B cell (primary cell): ENCODE data around the gene LKAAEAR1. TPM values are rescaled to one million over a fixed set of nuclear protein-coding genes. Genes with fewer than 3 reads are reported as not detected.

Source experiments
- ATAC-seq: fragments of 200-7000 bp; cut with Tn5 transposase; one replicate; pipeline ENCODE4 v1.10.0; 2021; ENCODE audit warnings: low read depth, mild to moderate bottlenecking, moderate number of reproducible peaks, moderate library complexity
- CTCF ChIA-PET: fragments of 350-600 bp; sonication (Branson Sonifier 250); formaldehyde crosslinking; loops from one replicate; lab custom pipeline; 2021; ENCODE audit warnings: antibody characterized with exemption, inconsistent platforms; lab: Charles Lee
- POLR2A ChIA-PET: fragments of 350-600 bp; sonication (Branson Sonifier 250); formaldehyde crosslinking; loops from one replicate; lab custom pipeline; 2021; ENCODE audit warnings: antibody characterized with exemption; lab: Charles Lee
- DNase-seq: peaks from one replicate; pipeline ENCODE4 v3.0.0; 2013
- H2AFZ ChIP-seq: 2 replicates; pipeline ENCODE4 v1.6.1; 2012; ENCODE audit warnings: mild to moderate bottlenecking, low read depth, low read length; ENCODE audit not compliant: insufficient read depth, poor library complexity, severe bottlenecking
- H3K27ac ChIP-seq, 2 donors: 1 replicate in 1 of 2; 2 replicates in 1 of 2; pipeline ENCODE4 v1.5.1; 2012 to 2013; ENCODE audit warnings: low read length in 2 of 2, mild to moderate bottlenecking in 2 of 2, moderate library complexity in 1 of 2
- H3K27me3 ChIP-seq, 4 experiments: fragments of 200-600 bp in 1 of 4; sonication (generic) in 1 of 4; replicated peaks in 1 of 4; 1 replicate in 2 of 4; 2 replicates in 2 of 4; pipeline versions ENCODE4 v1.6.1 to v1.7.0; 2013 to 2016; ENCODE audit warnings: low read length in 3 of 4, mild to moderate bottlenecking in 2 of 4, mixed read lengths in 1 of 4, moderate library complexity in 1 of 4; ENCODE audit not compliant: insufficient read depth in 4 of 4, control insufficient read depth in 3 of 4; ENCODE audit errors: control extremely low read depth in 1 of 4
- H3K36me3 ChIP-seq, 2 experiments: replicated peaks in 1 of 2; 1 replicate in 1 of 2; 2 replicates in 1 of 2; pipeline versions ENCODE4 v1.6.1 to v1.7.1; 2013; ENCODE audit warnings: low read length in 1 of 2; ENCODE audit not compliant: insufficient read depth in 2 of 2, control insufficient read depth in 1 of 2; ENCODE audit errors: control extremely low read depth in 1 of 2, extremely low read depth in 1 of 2
- H3K4me1 ChIP-seq, 2 donors: fragments of 200-600 bp in 1 of 2; sonication (generic) in 1 of 2; 1 replicate in 1 of 2; 2 replicates in 1 of 2; pipeline versions ENCODE4 v1.5.1 to v1.6.1; 2013 to 2017; ENCODE audit warnings: low read length in 2 of 2; ENCODE audit not compliant: control insufficient read depth in 2 of 2, insufficient read depth in 2 of 2
- H3K4me2 ChIP-seq: replicated peaks from 2 replicates; pipeline ENCODE3; 2012; ENCODE audit warnings: mild to moderate bottlenecking, low read depth, low read length; ENCODE audit not compliant: poor library complexity, severe bottlenecking
- H3K4me3 ChIP-seq, 5 experiments: fragments of 200-600 bp in 1 of 5; sonication (generic) in 1 of 5; 1 replicate in 3 of 5; 2 replicates in 2 of 5; pipeline versions ENCODE4 v1.5.1 to v1.7.0; 2011 to 2016; ENCODE audit warnings: low read length in 4 of 5, mild to moderate bottlenecking in 4 of 5, low read depth in 2 of 5, control low read depth in 1 of 5, moderate library complexity in 1 of 5; ENCODE audit not compliant: insufficient read depth in 1 of 5; ENCODE audit errors: control extremely low read depth in 1 of 5, extremely low read depth in 1 of 5
- H3K79me2 ChIP-seq: fragments of 200-600 bp; sonication (generic); one replicate; pipeline ENCODE4 v1.6.0; 2016; ENCODE audit warnings: low read length; ENCODE audit not compliant: control insufficient read depth, insufficient read depth
- H3K9ac ChIP-seq: fragments of 200-600 bp; sonication (generic); 2 replicates; pipeline ENCODE4 v1.6.1; 2017; ENCODE audit warnings: mild to moderate bottlenecking, low read length, moderate library complexity
- H3K9me3 ChIP-seq, 3 donors: one replicate each; pipeline versions ENCODE4 v1.6.1 to v1.7.1; 2013; ENCODE audit warnings: low read length in 2 of 3; ENCODE audit not compliant: control insufficient read depth in 2 of 3, insufficient read depth in 1 of 3; ENCODE audit errors: control extremely low read depth in 1 of 3
- H4K20me1 ChIP-seq: 2 replicates; pipeline ENCODE4 v1.6.0; 2012; ENCODE audit warnings: mild to moderate bottlenecking, low read length; ENCODE audit not compliant: insufficient read depth, control insufficient read depth, poor library complexity, severe bottlenecking
- H3K27ac Mint-ChIP-seq: one replicate; pipeline ENCODE4 v1.8.0; 2021; ENCODE audit warnings: mixed read lengths
- H3K27me3 Mint-ChIP-seq: one replicate; pipeline ENCODE4 v1.8.0; 2021; ENCODE audit warnings: mixed read lengths
- H3K4me1 Mint-ChIP-seq: one replicate; pipeline ENCODE4 v1.8.0; 2021; ENCODE audit warnings: mixed read lengths
- H3K4me3 Mint-ChIP-seq: one replicate; pipeline ENCODE4 v1.8.0; 2021; ENCODE audit warnings: mixed read lengths
- H3K9me3 Mint-ChIP-seq: one replicate; pipeline ENCODE4 v1.8.0; 2022; ENCODE audit warnings: mixed read lengths; ENCODE audit not compliant: insufficient read depth
- CTCF ChIP-seq: fragments of 200-600 bp; IDR thresholded peaks from one replicate; pipeline ENCODE4 v1.8.0; 2022; ENCODE audit warnings: antibody characterized with exemption, mild to moderate bottlenecking
- EZH2 ChIP-seq: IDR thresholded peaks from 2 replicates; pipeline ENCODE4 v1.6.1; 2012; ENCODE audit warnings: borderline replicate concordance, low read depth, mild to moderate bottlenecking, moderate library complexity, low read length; ENCODE audit not compliant: insufficient read depth, poor library complexity, severe bottlenecking
- WGBS: methylation state at CpG from one replicate; pipeline ENCODE4 v1.1.5; 2013; ENCODE audit warnings: missing lambda C conversion rate; ENCODE audit not compliant: insufficient coverage; 5-methylcytosine and 5-hydroxymethylcytosine counted together
- intact Hi-C: fragments of 100-400 bp; cut with micrococcal nuclease; formaldehyde crosslinking; loops from one replicate; pipeline ENCODE4 v1.10.0; 2022
- polyA plus RNA-seq: library from polyadenylated mRNA; depleted of rRNA; stranded (reverse); fragments of >200 nt; gene quantifications from 2 replicates; pipeline ENCODE4 v1.2.3, GENCODE V29; 2012
- total RNA-seq, 2 donors: library from RNA; stranded (reverse); fragments of 120-200 nt in 1 of 2; gene quantifications; 1 replicate in 1 of 2; 2 replicates in 1 of 2; pipeline versions ENCODE4 v1.2.3 to v1.2.4, GENCODE V29; 2013 to 2022

The LKAAEAR1 gene
- total and polyA plus RNA-seq, 2 donors (not counting 1 experiment from before 2014, with no cell fraction given), result 1.9 TPM; not detected in 1

DNA sequence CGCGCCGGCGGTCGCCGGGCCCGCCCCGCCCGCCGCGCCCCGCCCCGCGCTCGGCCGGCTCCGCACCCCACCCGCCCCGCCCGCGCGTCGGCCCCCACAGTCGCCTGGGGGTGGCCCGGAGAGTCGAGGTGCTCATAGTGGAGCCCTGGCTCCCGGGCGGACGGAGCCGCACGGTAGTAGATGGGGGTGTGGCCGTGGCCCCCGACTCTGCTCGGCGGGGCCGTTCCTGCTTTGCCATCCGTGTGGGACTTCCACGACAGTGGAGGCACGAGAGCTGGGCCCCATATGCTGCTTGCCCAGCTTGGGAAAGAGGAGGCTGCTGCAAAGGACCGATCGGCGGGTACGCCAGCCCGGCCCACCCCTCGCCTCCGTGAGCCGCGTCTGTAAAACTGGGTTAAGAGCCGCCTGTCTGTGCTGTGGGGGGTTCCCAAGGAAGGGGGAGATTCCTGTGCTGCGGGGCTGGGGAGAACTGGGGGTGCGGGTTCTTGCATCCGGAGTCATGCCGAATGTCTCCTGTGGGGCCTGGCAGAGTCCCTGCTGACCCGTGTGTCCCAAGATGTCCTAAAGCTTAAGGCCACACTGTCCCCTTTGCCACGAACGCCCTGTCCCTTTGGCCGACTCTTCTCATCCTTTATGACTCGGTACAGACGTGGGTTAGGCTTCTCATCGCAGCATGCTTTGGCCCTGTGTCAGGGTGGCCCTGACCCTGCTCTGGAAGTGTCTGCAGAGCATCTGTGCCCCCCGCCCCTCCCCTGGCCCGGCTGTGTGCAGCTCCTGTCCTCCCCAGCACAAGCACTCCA, 4.0 kb downstream of the LKAAEAR1 start, which contains the start of gene OPRL1:
Gene OPRL1, plus strand, starts transcription at position 70 of the 800 bp plus-strand sequence. CDS start 12,639 bp downstream, outside the sequence.
- peak within 1 kb of the TSS; percentile 85 for H3K9ac ChIP-seq
- H3K4me3 ChIP-seq, result peak within 1 kb of the TSS; percentile 80 to 98 (median 96)
- H3K4me1 ChIP-seq, result peaks cover 50 to 73% of the 10 kb centered on the region in 2 donors
- intact Hi-C loops, result loop anchor here (5.0 kb wide), 1 partner anchor 98 kb away; the partner anchor contains the start of gene PRPF6
- H3K27me3 ChIP-seq, result peaks cover 0 to 11% (median 3%) of the 10 kb centered on the region in 4 experiments
- no peak for TF ChIP-seq CTCF
- TF ChIP-seq EZH2, result no peak
- H3K9me3 ChIP-seq, result no peaks in the 10 kb centered on the region
- H4K20me1 ChIP-seq, result peaks cover 49% of the 10 kb centered on the region
- peak; percentile 84 for DNase-seq
- Mint-ChIP-seq H3K4me3 (peak within 1 kb of the TSS; percentile 87), H3K9me3 (no peaks in the 10 kb centered on the region), H3K27me3 (peaks cover under 1% of the 10 kb centered on the region), H3K27ac (peak within 1 kb of the TSS; percentile 93), H3K4me1 (peaks cover 56% of the 10 kb centered on the region)
- peak within 1 kb of the TSS; percentile 77 to 94 for H3K27ac ChIP-seq
- ChIA-PET POLR2A (interaction anchor here (0.9 to 5.5 kb wide), 10 partner anchors 11 to 100 kb away, joined by 3 to 55 read pairs (median 6); partner anchors contain the start of genes SAMD10 and TCEA2), CTCF (interaction anchor here (1.0 to 11.8 kb wide), 10 partner anchors 11 to 100 kb away, joined by 3 to 220 read pairs (median 4); partner anchors contain the start of gene SAMD10)
- ATAC-seq, result no peak
- peak within 1 kb of the TSS; percentile 65 for H2AFZ ChIP-seq
- peak within 1 kb of the TSS; percentile 96 for H3K4me2 ChIP-seq
- WGBS, result 4% methylated on average over 62 of the region's 62 CpGs
- peaks cover 19% of the 10 kb centered on the region for H3K79me2 ChIP-seq
- peaks cover 0 to 12% of the 10 kb centered on the region in 2 experiments for H3K36me3 ChIP-seq
